Activated CD4-positive, alpha-beta T cell treated with anti-CD3 and anti-CD28 coated beads, Interleukin-2, amount 50 U/mL, for 4 hours (primary cell): ENCODE results near the gene ANKRD11.
A peak's percentile ranks its signal among the peaks of the same experiment; 100 is the strongest.

ENCODE experiments used
- DNase-seq, 2 experiments: peaks; one replicate each; pipeline ENCODE4 v3.0.0-alpha.2; 2020

ANKRD11 gene

GRCh38 chr16:89293276-89294143 lies 196.9 kb downstream of the ANKRD11 start:
- no peak for DNase-seq

GRCh38 chr16:89292443-89293078 lies 197.8 kb downstream of the ANKRD11 start:
- DNase-seq = no peak

GRCh38 chr16:89291776-89292175 lies 198.6 kb downstream of the ANKRD11 start:
- DNase-seq = no peak

DNA sequence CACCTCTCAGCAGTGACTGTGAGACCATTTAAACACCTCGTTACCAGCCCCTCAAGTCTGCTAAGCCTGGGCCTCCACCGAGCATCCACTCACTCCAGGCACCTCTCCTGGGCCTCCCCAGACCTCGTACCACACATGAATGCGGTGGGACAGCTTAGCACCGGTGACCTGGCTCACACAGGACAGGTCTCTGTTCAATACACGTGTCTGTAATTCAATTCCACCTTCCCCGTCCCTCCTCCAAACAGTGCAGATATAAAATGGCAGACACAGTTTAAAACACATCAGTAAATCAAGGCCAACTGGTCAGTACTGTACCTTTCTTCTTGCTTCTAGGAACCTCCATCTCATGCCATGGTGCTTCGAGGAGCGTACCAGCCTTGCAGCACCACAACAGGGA lies 199.0 kb downstream of the ANKRD11 start:
- DNase-seq = no peak

DNA sequence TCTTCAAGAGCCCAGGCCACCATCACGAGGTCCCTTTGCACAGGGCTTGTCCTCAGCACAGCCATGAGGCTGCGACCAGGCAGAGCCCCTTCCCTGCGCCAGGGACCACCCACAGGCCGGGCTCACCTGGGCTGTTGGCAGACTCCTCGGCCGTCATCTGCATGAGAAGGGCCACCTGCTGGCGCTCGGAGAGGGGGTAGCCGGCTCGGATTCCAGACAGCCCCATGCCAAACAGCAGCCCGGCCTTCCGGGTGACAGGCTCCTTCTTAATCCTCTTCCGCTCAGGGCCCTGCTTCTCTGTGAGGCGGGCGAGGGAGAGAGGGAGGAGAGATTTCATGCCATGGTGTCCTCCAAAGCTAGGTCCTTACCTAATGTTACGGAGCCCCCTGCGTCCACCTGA lies 199.5 kb downstream of the ANKRD11 start:
- DNase-seq = no peak

GRCh38 chr16:89290472-89290871 lies 199.9 kb downstream of the ANKRD11 start:
- no peak for DNase-seq

DNA sequence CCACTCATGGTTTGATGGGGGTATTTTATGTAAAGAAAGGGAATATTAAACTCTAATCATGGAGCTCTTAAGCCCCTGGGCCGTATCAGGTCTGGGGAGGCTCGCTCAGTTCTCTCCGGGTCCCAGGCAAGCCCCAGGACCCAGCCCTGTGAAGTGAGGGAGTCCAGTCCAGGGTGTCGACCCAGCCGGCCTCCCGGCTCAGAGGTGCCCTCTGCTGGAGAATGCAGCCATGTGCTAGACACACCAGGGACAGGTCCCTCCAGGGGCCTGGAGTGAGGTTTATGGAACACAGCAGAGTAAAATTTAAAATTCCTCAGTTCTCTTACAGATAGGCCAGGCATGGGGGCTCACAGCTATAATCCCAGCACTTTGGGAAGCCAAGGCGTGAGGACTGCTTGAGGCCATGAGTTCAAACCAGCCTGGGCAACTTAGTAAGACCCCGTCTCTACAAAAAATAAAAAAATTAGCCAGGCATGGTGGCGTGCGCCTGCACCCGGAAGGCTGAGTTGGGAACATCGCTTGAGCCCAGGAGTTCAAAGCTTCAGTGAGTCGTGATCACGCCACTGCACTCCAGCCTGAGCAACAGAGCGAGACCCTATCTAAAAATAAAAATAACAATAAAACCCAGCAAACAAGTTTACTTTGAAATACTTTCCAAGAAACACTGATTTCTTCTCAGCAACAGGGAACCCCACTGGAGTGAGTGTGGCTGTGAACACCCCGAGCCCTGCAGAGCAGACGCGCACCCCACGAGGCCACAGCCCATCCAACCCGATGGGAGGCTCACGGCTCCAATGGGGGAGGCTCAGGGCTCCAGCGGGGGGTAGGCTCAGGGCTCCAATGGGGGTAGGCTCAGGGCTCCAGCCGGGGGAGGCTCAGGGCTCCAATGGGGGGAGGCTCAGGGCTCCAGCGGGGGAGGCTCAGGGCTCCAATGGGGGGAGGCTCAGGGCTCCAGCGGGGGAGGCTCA lies 200.6 kb downstream of the ANKRD11 start:
- DNase-seq = peak; percentile 62 to 64

GRCh38 chr16:89288966-89289365 lies 201.4 kb downstream of the ANKRD11 start:
- DNase-seq = no peak

DNA sequence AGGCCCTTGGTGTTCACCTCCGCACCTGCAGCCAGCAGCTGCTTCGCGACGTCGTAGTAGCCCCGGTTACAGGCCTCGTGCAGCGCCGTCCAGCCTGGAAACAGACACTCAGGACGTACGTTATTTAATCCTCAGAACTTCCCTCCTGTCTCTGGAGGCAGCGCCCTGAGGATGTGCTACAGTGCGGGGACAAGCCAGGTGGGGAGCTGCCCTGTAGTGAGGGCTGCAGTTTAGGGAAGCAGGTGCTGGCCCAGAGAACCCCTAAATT lies 201.8 kb downstream of the ANKRD11 start:
- no peak for DNase-seq

DNA sequence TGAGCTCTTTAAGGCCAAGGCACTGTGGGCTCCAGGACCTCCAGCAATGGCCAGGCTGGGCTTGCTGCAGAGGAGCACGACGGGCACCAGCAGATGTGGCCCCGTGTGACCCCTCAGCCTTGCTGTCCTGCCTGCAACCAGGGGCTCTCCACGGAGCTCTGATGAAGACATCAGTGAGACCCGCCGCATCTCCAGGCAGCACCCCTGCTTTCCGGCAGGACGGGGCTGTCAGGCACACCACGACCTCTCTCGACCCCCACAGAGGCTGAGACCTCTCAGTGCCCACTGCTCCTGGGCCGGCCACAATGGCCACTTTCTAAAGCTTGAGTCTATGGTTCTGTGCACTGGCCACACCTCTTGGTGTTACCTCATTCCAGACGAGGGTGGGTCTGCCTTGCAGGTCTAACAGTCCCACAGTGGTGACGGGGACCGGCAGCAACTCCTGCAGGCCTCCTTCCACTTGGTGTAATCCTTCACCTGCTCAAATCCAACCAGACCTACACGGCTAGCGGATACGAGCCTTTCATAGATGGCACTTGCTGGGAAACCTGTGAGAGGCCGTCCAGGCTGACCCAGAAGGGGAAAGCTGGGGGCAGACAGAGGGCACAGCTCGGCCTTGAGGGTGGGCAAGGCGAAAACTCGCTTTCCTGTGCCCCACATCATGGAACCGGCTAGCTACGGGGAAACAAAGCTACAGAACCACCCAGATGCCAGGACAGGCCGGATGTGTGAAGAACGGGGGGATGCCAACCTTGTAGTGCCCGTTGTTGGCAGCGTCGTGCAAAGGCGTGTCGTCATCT lies 202.4 kb downstream of the ANKRD11 start:
- DNase-seq = no peak

- no peak for DNase-seq
Measured at GRCh38 chr16:89286096-89286495, 204.3 kb downstream of the ANKRD11 start.

DNA sequence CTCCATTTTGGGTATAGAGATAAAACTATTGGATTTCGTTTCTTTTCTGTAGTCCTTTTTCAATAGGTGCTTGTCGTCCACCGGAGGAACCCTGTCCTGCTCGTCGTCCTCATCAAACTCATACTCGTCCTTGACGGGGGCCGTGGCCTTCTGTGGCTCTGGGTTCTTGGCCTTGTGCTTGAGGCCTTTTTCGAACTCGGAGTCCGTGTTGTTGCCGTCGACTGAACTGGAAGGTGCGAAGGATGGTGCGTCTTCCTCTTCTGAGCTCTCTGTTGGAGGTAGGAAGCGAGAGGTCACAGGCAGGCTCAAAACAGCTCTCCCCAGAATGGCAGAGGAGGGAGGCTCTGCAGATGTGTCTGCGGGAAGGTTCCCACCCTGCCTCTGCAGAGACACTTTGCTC lies 205.0 kb downstream of the ANKRD11 start:
- no peak for DNase-seq

- DNase-seq = no peak
Measured at GRCh38 chr16:89283449-89283848, 206.9 kb downstream of the ANKRD11 start.

GRCh38 chr16:89282523-89282922 lies 207.8 kb downstream of the ANKRD11 start:
- DNase-seq = no peak

DNA sequence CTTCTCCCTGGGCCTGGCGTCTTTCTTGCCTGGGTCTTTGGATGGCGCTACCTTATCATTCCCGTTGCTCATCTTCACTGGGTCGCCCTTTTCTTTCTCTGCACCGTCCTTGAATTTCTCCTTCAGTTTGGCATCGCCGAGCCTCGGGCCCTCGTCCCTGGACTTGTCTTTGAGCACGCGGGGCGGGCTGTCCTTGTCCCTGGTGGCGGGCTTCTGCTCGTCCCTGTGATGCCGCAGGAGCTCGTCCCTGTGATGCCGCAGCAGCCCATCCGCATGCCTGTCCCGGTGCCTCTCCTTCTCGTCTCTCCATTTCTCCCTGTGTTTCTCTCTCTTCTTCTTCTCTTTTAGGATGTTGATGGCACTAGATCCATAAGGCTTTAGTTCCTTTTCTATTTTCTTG lies 208.5 kb downstream of the ANKRD11 start:
- no peak for DNase-seq

- DNase-seq = no peak
Measured at GRCh38 chr16:89281189-89281577, 209.2 kb downstream of the ANKRD11 start.

DNA sequence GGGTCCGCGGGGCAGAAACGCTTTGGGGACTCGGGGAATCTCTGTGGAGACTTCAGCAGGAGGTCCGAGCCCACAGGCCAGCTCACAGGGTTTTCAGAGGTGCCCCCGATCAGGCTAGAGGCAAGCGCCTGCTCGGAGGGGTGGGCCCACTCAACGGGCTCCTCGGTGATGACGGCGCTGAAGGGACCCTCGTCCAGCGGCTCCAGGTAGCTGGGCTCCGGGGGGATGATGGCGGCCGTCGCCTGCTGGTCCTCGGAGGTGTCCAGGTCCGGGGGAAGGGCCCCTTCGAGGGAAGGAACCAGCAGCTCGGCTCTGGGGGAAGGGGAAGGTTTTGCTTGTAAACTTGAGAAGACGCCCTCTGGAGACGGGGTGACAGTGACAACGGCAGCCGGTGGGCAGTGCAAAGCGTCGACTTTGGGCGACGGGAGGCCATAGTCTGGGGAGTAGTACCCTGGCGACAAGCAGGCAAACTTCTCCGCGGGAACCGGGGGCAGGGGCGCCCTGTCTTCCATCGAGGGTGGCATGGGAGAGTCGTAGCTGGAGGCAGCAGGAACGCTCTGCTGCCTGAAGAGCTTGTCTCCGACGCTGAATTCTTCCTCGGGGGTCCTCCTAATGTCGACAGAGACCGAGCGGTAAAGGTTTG lies 209.7 kb downstream of the ANKRD11 start:
- DNase-seq = no peak

- no peak for DNase-seq
Measured at GRCh38 chr16:89279666-89280481, 210.5 kb downstream of the ANKRD11 start.

DNA sequence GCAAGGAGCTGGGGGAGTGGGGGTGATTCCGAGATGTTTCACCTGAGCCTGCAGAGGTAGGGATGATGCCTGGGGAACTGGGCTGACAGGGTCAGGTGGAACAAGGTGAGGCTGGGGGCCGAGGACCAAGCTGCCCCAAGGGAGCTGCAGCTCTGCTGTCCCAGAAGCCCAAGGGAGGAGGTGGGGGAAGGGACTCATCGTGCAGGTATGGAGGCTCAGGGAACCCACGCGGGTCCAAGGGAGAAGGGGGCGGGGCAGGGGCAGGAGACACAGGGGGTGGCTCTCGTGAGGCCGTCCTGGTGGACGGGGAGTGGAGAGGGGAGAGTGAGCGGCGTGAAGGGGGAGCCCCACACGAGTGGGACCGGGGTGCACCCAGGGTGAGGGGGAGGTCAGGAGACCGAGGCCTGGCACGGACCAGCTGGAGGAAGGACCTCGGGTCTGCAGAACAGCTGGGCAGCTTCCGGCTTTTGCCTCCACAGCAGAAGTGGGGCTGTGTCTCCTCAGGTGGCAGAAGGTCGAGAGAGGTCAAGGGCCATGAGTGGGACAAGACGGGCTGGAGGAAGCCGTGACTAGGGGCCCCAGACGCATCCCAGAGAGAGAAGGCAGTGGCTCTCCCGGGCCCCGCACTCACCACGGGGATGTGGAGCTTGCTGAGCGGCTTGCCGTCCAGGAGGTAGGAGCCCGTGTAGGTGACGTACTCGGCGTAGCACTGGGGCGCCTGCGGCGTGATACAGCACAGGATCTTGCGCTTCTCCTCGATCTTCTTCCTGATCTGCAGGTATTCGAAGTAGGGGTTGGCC lies 211.7 kb downstream of the ANKRD11 start:
- DNase-seq = no peak

- no peak for DNase-seq
Measured at GRCh38 chr16:89277641-89278341, 212.6 kb downstream of the ANKRD11 start.
